HCT116 (cell line): ENCODE measurements around the gene FRY. TPM values are rescaled to one million over a fixed set of nuclear protein-coding genes. Genes with fewer than 3 reads are reported as not detected.

ENCODE experiments used
- ATAC-seq: fragments of 200-7000 bp; cut with Tn5 transposase; 2 replicates; pipeline ENCODE4 v1.9.1; 2020; ENCODE audit warnings: mild to moderate bottlenecking, moderate library complexity
- Bru-seq: library from RNA; stranded (reverse); fragments of 400-500 nt; gene quantifications from one replicate; lab custom pipeline; 2021; lab: Mats Ljungman, UMichigan
- BruChase-seq, 2 experiments: library from RNA; stranded (reverse); fragments of 400-500 nt; gene quantifications; one replicate each; lab custom pipeline; 2021; lab: Mats Ljungman, UMichigan
- BruUV-seq: library from RNA; stranded (reverse); fragments of 400-500 nt; replicated peaks from 2 replicates; lab custom pipeline; 2021; lab: Mats Ljungman, UMichigan
- CTCF ChIA-PET: fragments of 300-600 bp; sonication (Branson Sonifier 250); formaldehyde crosslinking; loops from one replicate; lab custom pipeline; 2021; ENCODE audit warnings: antibody characterized with exemption; lab: Charles Lee
- POLR2A ChIA-PET: fragments of 300-600, 350-600 bp; sonication (Branson Sonifier 250); formaldehyde crosslinking; loops from one replicate; lab custom pipeline; 2021; ENCODE audit warnings: antibody characterized with exemption; lab: Charles Lee
- RAD21 ChIA-PET, 2 experiments: fragments of 300-600 bp; sonication (Branson Sonifier 250); formaldehyde crosslinking; loops; one replicate each; lab custom pipeline; 2023; ENCODE audit warnings: low total read pairs in 2 of 2; ENCODE audit not compliant: uncharacterized antibody in 2 of 2, unreplicated experiment in 2 of 2, low non-redundant PET in 1 of 2; lab: Charles Lee
- DNase-seq: peaks from one replicate; pipeline ENCODE4 v3.0.0-alpha.2; 2010; ENCODE audit warnings: low read depth, low spot score
- H2AFZ ChIP-seq: fragments of 200-600 bp; shearing (Covaris generic), sonication (generic); 2 replicates; pipeline ENCODE4 v1.6.1; 2017; ENCODE audit warnings: low read depth, mixed run types, mixed read lengths, antibody characterized with exemption, low read length; ENCODE audit not compliant: poor library complexity, severe bottlenecking
- H3K27ac ChIP-seq: 2 replicates; pipeline ENCODE4 v1.5.1; 2012; ENCODE audit warnings: low read depth, low read length
- H3K27me3 ChIP-seq: fragments of 200-600 bp; sonication (generic); 2 replicates; pipeline ENCODE4 v1.6.1; 2016; ENCODE audit warnings: mixed run types, low read length, mixed read lengths; ENCODE audit not compliant: insufficient read depth
- H3K36me3 ChIP-seq, 2 experiments: fragments of 200-500 bp in 1 of 2; fragments of 200-600 bp in 1 of 2; sonication (Bioruptor generic) in 1 of 2; sonication (generic) in 1 of 2; 2 replicates each; pipeline versions ENCODE4 v1.5.1 to v1.6.1; 2014 to 2016; ENCODE audit warnings: low read length in 2 of 2, inconsistent platforms in 1 of 2, mixed read lengths in 1 of 2, mixed run types in 1 of 2; ENCODE audit not compliant: insufficient read depth in 2 of 2, control insufficient read depth in 1 of 2
- H3K4me1 ChIP-seq, 2 experiments: fragments of 200-600 bp in 1 of 2; sonication (generic) in 1 of 2; 2 replicates each; pipeline versions ENCODE4 v1.5.1 to v1.6.1; 2012 to 2017; ENCODE audit warnings: low read length in 2 of 2, inconsistent platforms in 1 of 2, mild to moderate bottlenecking in 1 of 2, mixed read lengths in 1 of 2, mixed run types in 1 of 2, moderate library complexity in 1 of 2; ENCODE audit not compliant: insufficient read depth in 2 of 2, control insufficient read depth in 1 of 2
- H3K4me2 ChIP-seq: fragments of 200-600 bp; sonication (generic); 2 replicates; pipeline ENCODE4 v1.6.1; 2017; ENCODE audit warnings: mixed run types, low read length, mixed read lengths
- H3K4me3 ChIP-seq, 2 experiments: fragments of 200-600 bp in 1 of 2; sonication (generic) in 1 of 2; replicated peaks in 1 of 2; 2 replicates each; pipeline ENCODE4 v1.5.1; 2011 to 2016; ENCODE audit warnings: low read length in 2 of 2, control low read depth in 1 of 2, low read depth in 1 of 2, mild to moderate bottlenecking in 1 of 2, mixed read lengths in 1 of 2, mixed run types in 1 of 2
- H3K79me2 ChIP-seq: fragments of 200-600 bp; sonication (generic); 2 replicates; pipeline ENCODE4 v1.6.1; 2017; ENCODE audit warnings: mild to moderate bottlenecking, mixed run types, low read length, moderate library complexity, mixed read lengths; ENCODE audit not compliant: insufficient read depth
- H3K9ac ChIP-seq: fragments of 200-600 bp; sonication (generic); 2 replicates; pipeline ENCODE4 v1.6.1; 2016; ENCODE audit warnings: low read length, mixed read lengths
- H3K9me2 ChIP-seq: fragments of 200-600 bp; sonication (generic), shearing (Covaris generic); 2 replicates; pipeline ENCODE4 v1.6.1; 2017; ENCODE audit warnings: mixed run types, mild to moderate bottlenecking, moderate library complexity; ENCODE audit not compliant: insufficient read depth
- H3K9me3 ChIP-seq, 2 experiments: fragments of 200-500 bp in 1 of 2; fragments of 200-600 bp in 1 of 2; sonication (Bioruptor generic) in 1 of 2; sonication (generic) in 1 of 2; 2 replicates each; pipeline ENCODE4 v1.6.1; 2014 to 2017; ENCODE audit warnings: low read length in 2 of 2, mixed read lengths in 2 of 2, inconsistent platforms in 1 of 2, low read depth in 1 of 2, mild to moderate bottlenecking in 1 of 2, mixed run types in 1 of 2, moderate library complexity in 1 of 2; ENCODE audit not compliant: control insufficient read depth in 1 of 2, insufficient read depth in 1 of 2
- H4K20me1 ChIP-seq: fragments of 200-600 bp; sonication (generic), shearing (Covaris generic); 2 replicates; pipeline ENCODE4 v1.6.1; 2017; ENCODE audit warnings: mixed run types, mild to moderate bottlenecking, moderate library complexity; ENCODE audit not compliant: insufficient read depth
- CEBPB ChIP-seq: IDR thresholded peaks from 2 replicates; pipeline ENCODE4 v1.6.1; 2012; ENCODE audit warnings: low read depth
- EGR1 ChIP-seq: IDR thresholded peaks from 2 replicates; pipeline ENCODE4 v1.6.1; 2012; ENCODE audit warnings: low read depth
- ELF1 ChIP-seq: IDR thresholded peaks from 2 replicates; pipeline ENCODE4 v1.6.1; 2012; ENCODE audit warnings: low read depth, borderline replicate concordance
- EZH2 ChIP-seq: fragments of 200-600 bp; sonication (generic); IDR thresholded peaks from 2 replicates; pipeline ENCODE4 v1.6.1; 2017; ENCODE audit warnings: antibody characterized with exemption, mixed run types
- EZH2phosphoT487 ChIP-seq: fragments of 200-600 bp; IDR thresholded peaks from 2 replicates; pipeline ENCODE4 v1.6.1; 2018; ENCODE audit warnings: antibody characterized with exemption, borderline replicate concordance
- JUND ChIP-seq: IDR thresholded peaks from 2 replicates; pipeline ENCODE4 v1.6.1; 2012
- POLR2AphosphoS5 ChIP-seq: IDR thresholded peaks from 2 replicates; pipeline ENCODE4 v1.6.1; 2011; ENCODE audit warnings: mild to moderate bottlenecking, low read depth, low read length, moderate library complexity
- SIN3A ChIP-seq: IDR thresholded peaks from 2 replicates; pipeline ENCODE4 v1.6.1; 2012; ENCODE audit warnings: low read depth
- SRF ChIP-seq: IDR thresholded peaks from 2 replicates; pipeline ENCODE4 v1.6.1; 2012; ENCODE audit warnings: low read depth
- TCF7L2 ChIP-seq: IDR thresholded peaks from 2 replicates; pipeline ENCODE4 v1.7.0; 2011; ENCODE audit warnings: borderline replicate concordance, inconsistent platforms; ENCODE audit not compliant: insufficient read depth, insufficient read length; ENCODE audit errors: extremely low read depth
- YY1 ChIP-seq: IDR thresholded peaks from 2 replicates; pipeline ENCODE4 v1.6.1; 2011; ENCODE audit warnings: low read length, low read depth, moderate library complexity, mild to moderate bottlenecking; ENCODE audit not compliant: insufficient replicate concordance; ENCODE audit errors: extremely low read depth
- ZBTB33 ChIP-seq: IDR thresholded peaks from 2 replicates; pipeline ENCODE4 v1.6.1; 2011; ENCODE audit warnings: mild to moderate bottlenecking, low read length, moderate library complexity; ENCODE audit not compliant: insufficient replicate concordance; ENCODE audit errors: extremely low read depth
- ZFX ChIP-seq: fragments of 450-650 bp; IDR thresholded peaks from 2 replicates; pipeline ENCODE4 v1.6.1; 2017
- intact Hi-C: fragments of 100-400 bp; cut with micrococcal nuclease; formaldehyde crosslinking; loops from 2 replicates; pipeline ENCODE4 v1.10.0; 2022
- long read RNA-seq: library from polyadenylated mRNA; unstranded; transcript quantifications from one replicate; pipeline ENCODE4 v2.0.0, GENCODE V29; 2021; ENCODE audit not compliant: unreplicated experiment
- polyA plus RNA-seq: library from polyadenylated mRNA; unstranded; fragments of >200 nt; gene quantifications from 2 replicates; pipeline ENCODE4 v1.2.1, GENCODE V29; 2012; ENCODE audit warnings: missing spikeins
- total RNA-seq: library from RNA; stranded (reverse); gene quantifications from one replicate; pipeline ENCODE4 v1.2.1, GENCODE V29; 2021; ENCODE audit not compliant: unreplicated experiment

FRY gene
- total RNA-seq (1.4 TPM), Bru-seq, nascent RNA (percentile 25 among the genes with signal in this experiment), BruChase-seq, experiment 1, labeled RNA remaining after a 6-hour chase (percentile 29 among the genes with signal in this experiment), BruChase-seq, experiment 2, labeled RNA remaining after a 2-hour chase (percentile 27 among the genes with signal in this experiment)
- 0.31 and 0.57 TPM in 2 replicates for polyA plus RNA-seq
- long read RNA-seq, partial matches to known transcripts, result 1 of 1 reads
- long read RNA-seq, other reads (novel, unspliced or antisense), result 0 of 1 reads

GRCh38 chr13:32031025-32031814 is at the start of gene FRY:
TSS of gene FRY (plus strand) at chr13:32031774. CDS start at chr13:32031796, 22 bp downstream.
- peak within 1 kb of the TSS; percentile 57 to 64 for H3K4me3 ChIP-seq
- H3K4me2 ChIP-seq, result peak within 1 kb of the TSS; percentile 87
- H2AFZ ChIP-seq, result peak within 1 kb of the TSS; percentile 59
- POLR2A ChIA-PET, result no interaction called here
- TF ChIP-seq EGR1 (no peak), TCF7L2 (peak; percentile 45), ZFX (no peak), POLR2AphosphoS5 (no peak), EZH2 (no peak)
- intact Hi-C loops, result no loop called here
- RAD21 ChIA-PET, result no interaction called here
- CTCF ChIA-PET, result interaction anchor here (1.1 to 2.5 kb wide), 3 partner anchors 10 to 133 kb away, joined by 5 to 8 read pairs (median 6); no protein-coding TSS in a partner anchor
- peaks cover 7 to 10% of the 10 kb centered on the region in 2 experiments; a peak in 3 of 4 replicates for H3K4me1 ChIP-seq
- no peak within 1 kb of the TSS; the same call in 1 of the 2 replicates for H3K9ac ChIP-seq
- no peaks in the 10 kb centered on the region for H4K20me1 ChIP-seq
- H3K36me3 ChIP-seq, result no peaks in the 10 kb centered on the region
- H3K9me3 ChIP-seq, result no peaks in the 10 kb centered on the region
- ATAC-seq (peak; percentile 94), DNase-seq (peak; percentile 15)
- no TSS peak for BruUV-seq
- H3K27ac ChIP-seq, result no peak within 1 kb of the TSS
- H3K27me3 ChIP-seq, result no peaks in the 10 kb centered on the region
- H3K79me2 ChIP-seq, result no peaks in the 10 kb centered on the region
- H3K9me2 ChIP-seq, result no peaks in the 10 kb centered on the region

DNA sequence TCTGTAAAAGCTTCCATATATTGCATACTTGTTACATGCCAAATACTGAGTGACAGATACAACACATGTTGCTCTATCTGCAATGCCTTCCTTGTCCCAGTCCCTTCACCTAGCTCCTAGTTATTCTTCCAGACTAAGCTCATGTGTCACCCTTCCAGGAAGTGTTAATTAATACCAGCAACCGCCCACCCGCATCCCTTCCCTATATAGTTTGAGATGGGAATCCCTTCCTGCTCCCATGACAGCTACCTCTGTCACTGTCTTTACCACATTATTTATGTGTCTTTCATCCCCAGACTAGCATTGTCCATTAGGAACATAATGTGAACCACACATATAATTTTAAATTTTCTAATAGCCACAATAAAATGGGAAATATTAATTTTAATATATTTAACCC is 49.5 kb upstream of the FRY start:
- no peak overlapping the region for H3K4me3 ChIP-seq
- no peaks in the 10 kb centered on the region for H3K36me3 ChIP-seq
- H3K4me1 ChIP-seq, result peaks cover 10 to 12% of the 10 kb centered on the region in 2 experiments
- no peak overlapping the region for H2AFZ ChIP-seq
- no peak for DNase-seq
- H4K20me1 ChIP-seq, result no peaks in the 10 kb centered on the region
- H3K4me2 ChIP-seq, result peak overlapping the region; percentile 29; the same call in 1 of the 2 replicates
- H3K9me3 ChIP-seq, result no peaks in the 10 kb centered on the region
- BruUV-seq, result no TSS peak
- ChIA-PET CTCF (interaction anchor here (1.0 kb wide), 1 partner anchor 15 kb away, joined by 3 read pairs; no protein-coding TSS in a partner anchor), POLR2A (no interaction called here), RAD21 (no interaction called here)
- H3K27me3 ChIP-seq, result 0 out of 2 replicates have a peak, but pooled peaks cover 5% of the 10 kb centered on the region
- ATAC-seq, result no peak
- no peaks in the 10 kb centered on the region for H3K79me2 ChIP-seq
- intact Hi-C loops, result no loop called here
- no peak overlapping the region for H3K9ac ChIP-seq
- H3K9me2 ChIP-seq, result no peaks in the 10 kb centered on the region
- H3K27ac ChIP-seq, result no peak overlapping the region
- no peak for TF ChIP-seq CEBPB
- no peak for TF ChIP-seq SRF
- no peak for TF ChIP-seq ELF1
- TF ChIP-seq SIN3A, result no peak
- no peak for TF ChIP-seq JUND
- TF ChIP-seq EZH2, result no peak
- no peak for TF ChIP-seq EZH2phosphoT487
- no peak for TF ChIP-seq ZBTB33
- no peak for TF ChIP-seq YY1
